Measurements from ENCODE around the gene MYO16. TPM values are rescaled to one million over a fixed set of nuclear protein-coding genes. Genes with fewer than 3 reads are reported as not detected.
"Not testable (repeated sequence)": the region's sequence is repeated elsewhere in the genome, so short reads cannot be mapped to it uniquely, and the experiment has no call there.

The MYO16 gene
- total and polyA plus RNA-seq, 7 donors: under 0.01 to 0.33 (median 0.28) TPM; not detected in 2

GRCh38 chr13:108903613-108904012 lies 274.2 kb downstream of the MYO16 start:
- intact Hi-C loops (cut with DNase I): no loop called here
- WGBS, 2 donors: 65 to 67% methylated on average over 1 of the region's 1 CpG
- Histone ChIP-seq H3K4me3 (no peak overlapping the region), H3K27ac (no peak overlapping the region), H3K9me3 (no peaks in the 10 kb centered on the region), H3K36me3 (no peaks in the 10 kb centered on the region), H3K4me1 (no peaks in the 10 kb centered on the region), H3K27me3 (no peaks in the 10 kb centered on the region)
- DNase-seq: no peak
- TF ChIP-seq EP300 (IDR thresholded peaks at IDR 0.05): no peak
- TF ChIP-seq POLR2A (IDR thresholded peaks at IDR 0.05): no peak
- TF ChIP-seq, protein P1, sequence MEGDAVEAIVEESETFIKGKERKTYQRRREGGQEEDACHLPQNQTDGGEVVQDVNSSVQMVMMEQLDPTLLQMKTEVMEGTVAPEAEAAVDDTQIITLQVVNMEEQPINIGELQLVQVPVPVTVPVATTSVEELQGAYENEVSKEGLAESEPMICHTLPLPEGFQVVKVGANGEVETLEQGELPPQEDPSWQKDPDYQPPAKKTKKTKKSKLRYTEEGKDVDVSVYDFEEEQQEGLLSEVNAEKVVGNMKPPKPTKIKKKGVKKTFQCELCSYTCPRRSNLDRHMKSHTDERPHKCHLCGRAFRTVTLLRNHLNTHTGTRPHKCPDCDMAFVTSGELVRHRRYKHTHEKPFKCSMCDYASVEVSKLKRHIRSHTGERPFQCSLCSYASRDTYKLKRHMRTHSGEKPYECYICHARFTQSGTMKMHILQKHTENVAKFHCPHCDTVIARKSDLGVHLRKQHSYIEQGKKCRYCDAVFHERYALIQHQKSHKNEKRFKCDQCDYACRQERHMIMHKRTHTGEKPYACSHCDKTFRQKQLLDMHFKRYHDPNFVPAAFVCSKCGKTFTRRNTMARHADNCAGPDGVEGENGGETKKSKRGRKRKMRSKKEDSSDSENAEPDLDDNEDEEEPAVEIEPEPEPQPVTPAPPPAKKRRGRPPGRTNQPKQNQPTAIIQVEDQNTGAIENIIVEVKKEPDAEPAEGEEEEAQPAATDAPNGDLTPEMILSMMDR (IDR thresholded peaks at IDR 0.05): no peak
- no peak for TF ChIP-seq POLR2AphosphoS5 (IDR thresholded peaks at IDR 0.05)

DNA sequence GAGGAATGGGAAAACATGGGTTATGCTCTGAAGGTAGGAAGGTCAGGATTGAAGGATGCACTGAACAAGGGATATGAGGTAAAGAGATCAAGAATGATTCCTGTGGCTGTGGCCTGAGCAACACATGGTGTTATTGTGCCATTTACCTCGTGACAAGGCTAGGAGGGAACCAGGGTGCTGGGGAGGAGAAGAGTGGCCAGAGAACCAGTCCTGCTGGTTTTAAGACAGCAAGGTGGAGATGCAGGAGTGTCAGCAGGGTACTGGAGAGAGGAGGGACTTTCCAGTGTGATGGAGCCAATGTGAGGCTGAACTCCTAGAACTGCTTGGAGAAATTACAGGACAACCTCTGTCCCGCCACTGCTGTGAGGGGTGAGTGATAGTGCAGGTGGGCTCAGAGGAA lies 282.4 kb downstream of the MYO16 start:
- no peak for DNase-seq
- TF ChIP-seq POLR2AphosphoS5 (IDR thresholded peaks at IDR 0.05): no peak
- no peak for TF ChIP-seq EP300 (IDR thresholded peaks at IDR 0.05)
- no peak for TF ChIP-seq POLR2A (IDR thresholded peaks at IDR 0.05)
- TF ChIP-seq, protein P1 (IDR thresholded peaks at IDR 0.05): no peak
- Histone ChIP-seq H3K4me3 (no peak overlapping the region), H3K9me3 (no peaks in the 10 kb centered on the region), H3K27me3 (no peaks in the 10 kb centered on the region), H3K4me1 (peaks cover 0 to 26% (median 21%) of the 10 kb centered on the region in 4 donors), H3K36me3 (no peaks in the 10 kb centered on the region), H3K27ac (no peak overlapping the region)
- intact Hi-C loops (cut with DNase I): loop anchor here (10.0 kb wide), 1 partner anchor 1193 kb away; no protein-coding TSS in a partner anchor
- WGBS, 2 donors: 60 to 76% methylated on average over 2 of the region's 2 CpGs

DNA sequence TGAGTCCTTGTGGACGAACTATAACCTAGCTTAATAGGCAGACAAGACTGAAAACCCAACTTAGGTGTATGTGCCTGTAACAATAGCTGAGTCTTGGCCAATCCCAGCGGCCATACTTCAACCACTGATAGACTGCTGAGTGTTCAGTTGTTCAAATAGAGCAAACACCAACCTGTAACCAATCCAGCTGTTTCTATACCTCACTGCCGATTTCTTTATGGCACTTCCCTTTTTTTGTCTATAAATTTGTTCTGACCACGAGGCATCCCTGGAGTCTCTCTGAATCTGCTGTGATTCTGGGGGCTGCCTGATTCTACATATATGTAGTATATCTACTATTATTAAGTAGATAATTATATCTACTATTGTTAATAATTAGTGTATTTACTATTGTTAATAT lies 284.3 kb downstream of the MYO16 start:
- peaks cover 0 to 26% (median 21%) of the 10 kb centered on the region in 4 donors for H3K4me1 ChIP-seq
- intact Hi-C loops (cut with DNase I): loop anchor here (10.0 kb wide), 1 partner anchor 1191 kb away; no protein-coding TSS in a partner anchor
- H3K27ac ChIP-seq, H3K36me3 ChIP-seq, H3K4me3 ChIP-seq, H3K9me3 ChIP-seq, DNase-seq, H3K27me3 ChIP-seq: not testable (repeated sequence)
- WGBS, 2 donors: 46 to 62% methylated on average over 4 of the region's 4 CpGs

GRCh38 chr13:108915095-108915633 lies 285.8 kb downstream of the MYO16 start:
- TF ChIP-seq POLR2AphosphoS5 (IDR thresholded peaks at IDR 0.05) (no peak), POLR2A (IDR thresholded peaks at IDR 0.05) (no peak)
- TF ChIP-seq, protein P1 (IDR thresholded peaks at IDR 0.05): peak; percentile 41 to 52 (median 44)
- 27 to 33% methylated on average over 7 of the region's 7 CpGs for WGBS, 2 donors

DNA sequence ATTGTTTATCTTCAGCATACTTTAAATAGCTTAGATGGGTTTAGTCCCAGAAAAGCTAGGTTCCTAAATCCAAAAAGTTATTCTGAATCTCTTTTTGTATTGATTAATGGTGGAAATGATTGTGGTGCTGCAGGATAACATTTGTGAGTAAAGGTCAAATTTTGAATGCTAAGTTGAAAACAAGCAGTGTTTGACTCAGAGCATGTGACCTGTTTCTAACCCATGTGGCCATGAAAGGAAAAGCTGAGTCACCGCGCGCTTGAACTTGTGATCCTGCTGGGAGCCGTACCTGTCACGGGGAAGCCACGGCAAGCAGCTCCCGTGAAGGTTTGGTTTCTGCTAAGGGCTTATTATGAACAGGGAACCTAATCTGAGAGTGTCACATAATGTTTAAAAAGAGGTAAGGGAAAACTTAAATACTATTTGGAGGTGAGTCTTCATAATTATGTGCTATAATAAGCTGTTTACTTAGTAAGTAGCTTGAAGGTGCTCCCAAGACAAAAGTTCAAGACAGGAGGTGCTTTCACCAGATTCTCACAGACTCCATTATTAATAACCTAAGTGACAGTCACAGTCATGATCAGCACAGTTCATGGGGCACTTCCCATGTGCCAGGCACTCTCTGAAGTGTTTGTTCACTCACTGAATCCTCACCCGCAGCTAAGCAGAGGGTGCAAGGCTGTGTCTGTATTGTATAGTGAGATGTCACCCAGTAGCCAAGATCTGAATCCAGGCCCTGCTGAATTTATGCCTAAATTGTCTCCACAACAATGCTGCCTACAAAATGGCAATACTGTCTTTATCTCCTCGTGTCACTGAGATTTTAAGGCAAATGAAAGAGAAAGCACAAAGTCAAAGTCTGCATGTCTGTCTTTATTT lies 286.5 kb downstream of the MYO16 start:
- TF ChIP-seq POLR2AphosphoS5 (IDR thresholded peaks at IDR 0.05) (peak; percentile 71 to 96 (median 73)), POLR2A (IDR thresholded peaks at IDR 0.05) (no peak), EP300 (IDR thresholded peaks at IDR 0.05) (peak in 3 of 4 donors; percentile 77 to 98 (median 82))
- TF ChIP-seq, protein P1 (IDR thresholded peaks at IDR 0.05): no peak
- DNase-seq: peak; percentile 98
- Histone ChIP-seq H3K27ac (peak overlapping the region; percentile 73 to 87 (median 80)), H3K4me3 (peak overlapping the region in 3 of 4 donors; percentile 20 to 34 (median 25)), H3K9me3 (no peaks in the 10 kb centered on the region), H3K36me3 (no peaks in the 10 kb centered on the region), H3K27me3 (no peaks in the 10 kb centered on the region), H3K4me1 (peaks cover 0 to 39% (median 25%) of the 10 kb centered on the region in 4 donors)
- intact Hi-C loops (cut with DNase I): loop anchor here (5.0 to 10.0 kb wide), 4 partner anchors 46 to 1189 kb away; partner anchors contain the start of genes ABHD13, IRS2 and LIG4
- 11 to 18% methylated on average over 9 of the region's 9 CpGs for WGBS, 2 donors

More at GRCh38 chr13:108915095-108915633, 285.8 kb downstream of the MYO16 start:
- DNase-seq: no peak
- Histone ChIP-seq H3K36me3 (no peaks in the 10 kb centered on the region), H3K9me3 (no peaks in the 10 kb centered on the region), H3K27ac (peak overlapping the region; percentile 73 to 87 (median 80)), H3K4me1 (peaks cover 0 to 38% (median 25%) of the 10 kb centered on the region in 4 donors), H3K4me3 (peak overlapping the region in 3 of 4 donors; percentile 20 to 34 (median 25)), H3K27me3 (no peaks in the 10 kb centered on the region)
- intact Hi-C loops (cut with DNase I): loop anchor here (5.0 to 10.0 kb wide), 4 partner anchors 47 to 1190 kb away; partner anchors contain the start of genes ABHD13, IRS2 and LIG4
